ENCODE data around the gene CHCHD3.

The CHCHD3 gene

DNA sequence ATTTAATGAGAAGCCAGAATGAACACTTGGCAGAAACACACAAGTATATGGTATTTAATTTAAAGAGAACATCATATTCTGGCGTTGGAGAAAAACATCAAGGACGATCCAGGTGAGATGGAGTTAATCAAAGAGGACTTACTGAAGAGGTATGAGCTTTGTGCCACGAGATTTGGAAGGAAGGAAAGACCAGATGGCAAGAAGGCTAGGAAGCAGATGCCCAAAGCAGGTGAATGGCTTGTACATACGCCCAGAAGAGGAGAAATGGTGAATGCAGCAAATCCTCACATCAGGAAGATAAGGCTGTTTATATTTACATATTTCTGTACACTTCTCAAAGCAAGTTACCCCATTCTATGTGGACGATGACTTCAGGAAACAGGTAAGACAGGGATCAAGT lies 341.7 kb downstream of the CHCHD3 start:
- TF ChIP-seq, protein P1, sequence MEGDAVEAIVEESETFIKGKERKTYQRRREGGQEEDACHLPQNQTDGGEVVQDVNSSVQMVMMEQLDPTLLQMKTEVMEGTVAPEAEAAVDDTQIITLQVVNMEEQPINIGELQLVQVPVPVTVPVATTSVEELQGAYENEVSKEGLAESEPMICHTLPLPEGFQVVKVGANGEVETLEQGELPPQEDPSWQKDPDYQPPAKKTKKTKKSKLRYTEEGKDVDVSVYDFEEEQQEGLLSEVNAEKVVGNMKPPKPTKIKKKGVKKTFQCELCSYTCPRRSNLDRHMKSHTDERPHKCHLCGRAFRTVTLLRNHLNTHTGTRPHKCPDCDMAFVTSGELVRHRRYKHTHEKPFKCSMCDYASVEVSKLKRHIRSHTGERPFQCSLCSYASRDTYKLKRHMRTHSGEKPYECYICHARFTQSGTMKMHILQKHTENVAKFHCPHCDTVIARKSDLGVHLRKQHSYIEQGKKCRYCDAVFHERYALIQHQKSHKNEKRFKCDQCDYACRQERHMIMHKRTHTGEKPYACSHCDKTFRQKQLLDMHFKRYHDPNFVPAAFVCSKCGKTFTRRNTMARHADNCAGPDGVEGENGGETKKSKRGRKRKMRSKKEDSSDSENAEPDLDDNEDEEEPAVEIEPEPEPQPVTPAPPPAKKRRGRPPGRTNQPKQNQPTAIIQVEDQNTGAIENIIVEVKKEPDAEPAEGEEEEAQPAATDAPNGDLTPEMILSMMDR (IDR thresholded peaks at IDR 0.05; ENCODE audit: low read depth, low read length, missing control alignments): no peak
- H3K4me3 ChIP-seq (ENCODE audit: low read depth, low read length): no peak overlapping the region
- in situ Hi-C loops (cut with HindIII; ENCODE audit: low sequenced_read_pairs): no loop called here
- no peak for DNase-seq (ENCODE audit: low read depth)

DNA sequence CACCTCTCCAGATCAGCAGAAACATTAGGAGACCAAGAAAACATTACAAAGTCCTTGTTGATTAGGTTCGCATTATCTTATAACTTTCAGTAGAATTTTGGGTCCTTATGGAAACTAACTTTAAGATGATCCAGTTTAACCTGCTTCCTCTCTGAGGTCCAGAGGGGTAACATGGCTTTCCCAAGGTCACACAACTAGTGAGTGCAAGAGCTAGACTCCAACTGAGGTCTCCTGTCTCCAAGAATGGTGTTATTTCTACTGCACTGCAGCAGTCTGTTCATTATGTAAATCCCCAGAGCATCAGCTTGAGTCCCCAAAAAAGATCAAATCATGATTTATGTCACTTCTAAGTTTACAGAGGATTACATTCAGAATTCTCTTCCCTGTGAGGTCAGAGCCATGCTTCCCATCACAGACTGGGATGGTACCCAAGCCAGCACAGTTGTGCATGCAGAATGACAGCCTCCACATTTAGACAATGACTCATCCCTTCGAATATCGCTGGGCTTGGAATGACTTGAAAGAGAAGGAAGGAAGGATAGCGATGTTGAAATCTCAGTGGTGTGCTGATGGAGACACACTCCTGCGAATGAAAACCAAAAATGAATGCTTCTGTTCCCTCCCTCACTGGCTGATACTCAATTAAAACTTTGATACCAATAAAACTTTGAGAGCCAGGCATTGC lies 342.5 kb downstream of the CHCHD3 start:
- TF ChIP-seq, protein P1 (IDR thresholded peaks at IDR 0.05; ENCODE audit: low read depth, low read length, missing control alignments): no peak
- in situ Hi-C loops (cut with HindIII; ENCODE audit: low sequenced_read_pairs): no loop called here
- DNase-seq (ENCODE audit: low read depth): peak; percentile 93

DNA sequence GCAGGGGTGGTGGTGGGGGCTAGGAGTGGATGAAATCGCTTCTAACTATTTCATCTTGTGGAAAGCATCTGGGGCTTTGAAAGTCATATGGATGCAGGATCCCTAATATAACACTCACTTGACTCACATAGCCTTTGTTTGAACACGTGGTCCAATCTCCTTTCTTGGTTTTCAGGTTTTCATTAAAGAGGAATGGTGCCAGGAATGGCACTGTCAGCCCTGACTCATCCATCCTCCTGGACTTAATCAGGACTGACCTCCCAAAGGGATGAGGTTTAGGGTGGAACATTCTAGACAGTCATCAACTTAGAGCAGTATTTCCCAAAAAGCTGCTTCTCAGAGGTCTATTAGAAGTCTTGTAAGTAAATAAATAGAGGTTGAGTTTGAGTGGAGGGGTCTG lies 343.6 kb downstream of the CHCHD3 start:
- in situ Hi-C loops (cut with HindIII; ENCODE audit: low sequenced_read_pairs): no loop called here
- DNase-seq (ENCODE audit: low read depth): peak; percentile 83
- TF ChIP-seq, protein P1 (IDR thresholded peaks at IDR 0.05; ENCODE audit: low read depth, low read length, missing control alignments): no peak
- H3K4me3 ChIP-seq (ENCODE audit: low read depth, low read length): no peak overlapping the region

More for the DNA sequence above, 342.5 kb downstream of the CHCHD3 start:
- no peak overlapping the region for H3K4me3 ChIP-seq (ENCODE audit: low read depth, low read length)

DNA sequence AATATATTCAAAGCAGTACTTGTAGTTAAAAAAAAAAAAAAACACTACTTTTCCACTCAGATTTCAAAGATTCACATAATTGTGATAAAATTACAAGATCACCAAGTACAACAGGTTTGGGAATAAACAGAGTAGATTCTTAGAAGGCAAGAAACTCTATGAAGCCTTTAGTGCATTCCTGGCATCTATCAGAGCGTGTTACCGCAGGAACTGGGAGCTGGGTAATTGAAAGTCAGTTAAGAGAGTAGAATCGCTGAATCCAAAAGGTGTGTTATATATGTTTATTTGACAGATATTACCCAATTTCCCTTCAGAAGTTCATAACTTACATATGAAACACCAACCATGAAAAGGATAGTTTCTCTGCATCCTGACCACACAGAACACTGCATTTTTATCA lies 346.4 kb downstream of the CHCHD3 start:
- TF ChIP-seq, protein P1 (IDR thresholded peaks at IDR 0.05; ENCODE audit: low read depth, low read length, missing control alignments): no peak
- DNase-seq (ENCODE audit: low read depth): no peak
- H3K4me3 ChIP-seq (ENCODE audit: low read depth, low read length): no peak overlapping the region
- in situ Hi-C loops (cut with HindIII; ENCODE audit: low sequenced_read_pairs): no loop called here

Measured in astrocyte of the cerebellum (primary cell).